IPS-18a (cell line): Measurements from ENCODE around the gene PLCB4.

Experiments
- H3K27ac ChIP-seq: one replicate; pipeline ENCODE4 v1.5.1; 2013; ENCODE audit warnings: low read length
- H3K27me3 ChIP-seq: one replicate; pipeline ENCODE4 v1.6.1; 2013; ENCODE audit warnings: mild to moderate bottlenecking, low read length; ENCODE audit not compliant: control insufficient read depth, insufficient read depth
- H3K36me3 ChIP-seq: one replicate; pipeline ENCODE4 v1.6.1; 2013; ENCODE audit warnings: low read depth, low read length; ENCODE audit not compliant: control insufficient read depth
- H3K4me1 ChIP-seq: one replicate; pipeline ENCODE4 v1.6.1; 2013; ENCODE audit warnings: low read depth, low read length; ENCODE audit not compliant: control insufficient read depth
- H3K4me3 ChIP-seq: one replicate; pipeline ENCODE4 v1.5.1; 2013; ENCODE audit warnings: low read length
- H3K9ac ChIP-seq: one replicate; pipeline ENCODE4 v1.6.1; 2013; ENCODE audit warnings: mild to moderate bottlenecking, low read length, moderate library complexity
- H3K9me3 ChIP-seq: one replicate; pipeline ENCODE4 v1.6.1; 2013; ENCODE audit warnings: low read depth, low read length; ENCODE audit not compliant: control insufficient read depth

PLCB4 gene

DNA sequence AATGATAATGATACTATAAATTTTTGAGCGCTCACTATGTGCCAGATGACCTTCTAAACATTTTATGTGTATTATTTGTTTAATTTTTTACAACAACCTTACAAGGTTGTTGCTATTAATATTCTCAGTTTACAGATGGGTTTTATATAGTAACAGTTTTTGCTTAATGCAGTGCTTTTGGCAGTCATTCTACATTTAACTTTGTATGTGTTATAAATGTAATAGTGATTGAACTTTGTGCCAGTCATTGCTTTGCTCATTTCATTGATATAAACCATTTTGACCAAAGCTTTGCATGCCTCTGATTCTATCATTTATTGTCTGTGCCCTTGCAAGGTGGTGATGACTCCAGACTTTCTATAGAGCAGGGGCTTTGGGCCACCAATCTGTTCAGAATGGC lies 239.2 kb downstream of the PLCB4 start:
- Histone ChIP-seq H3K36me3 (no peaks in the 10 kb centered on the region), H3K9me3 (no peaks in the 10 kb centered on the region), H3K27me3 (no peaks in the 10 kb centered on the region), H3K27ac (no peak overlapping the region), H3K4me1 (peaks cover 4% of the 10 kb centered on the region), H3K9ac (no peak overlapping the region), H3K4me3 (no peak overlapping the region)

DNA sequence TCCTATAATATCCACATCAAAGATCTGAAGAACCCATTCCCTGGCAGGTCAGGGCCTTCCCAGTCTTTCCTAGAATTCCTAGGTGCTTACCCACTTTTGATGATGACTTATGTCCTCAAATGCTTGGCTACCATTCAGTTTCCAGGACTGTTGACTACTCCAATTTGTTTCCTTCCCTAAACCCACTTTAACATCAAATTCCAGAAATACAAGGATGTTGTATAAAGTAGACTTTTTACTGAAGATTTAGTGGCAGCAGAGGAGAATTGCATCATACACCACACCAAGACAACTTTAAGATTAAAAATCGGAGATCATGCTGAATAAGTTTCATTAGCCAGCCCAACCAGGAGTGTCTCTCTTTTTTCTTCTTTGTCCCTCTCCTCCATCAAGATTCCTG lies 242.2 kb downstream of the PLCB4 start:
- no peaks in the 10 kb centered on the region for H3K9me3 ChIP-seq
- no peak overlapping the region for H3K9ac ChIP-seq
- H3K36me3 ChIP-seq: no peaks in the 10 kb centered on the region
- H3K27ac ChIP-seq: no peak overlapping the region
- H3K4me1 ChIP-seq: peaks cover 4% of the 10 kb centered on the region
- no peaks in the 10 kb centered on the region for H3K27me3 ChIP-seq
- no peak overlapping the region for H3K4me3 ChIP-seq

DNA sequence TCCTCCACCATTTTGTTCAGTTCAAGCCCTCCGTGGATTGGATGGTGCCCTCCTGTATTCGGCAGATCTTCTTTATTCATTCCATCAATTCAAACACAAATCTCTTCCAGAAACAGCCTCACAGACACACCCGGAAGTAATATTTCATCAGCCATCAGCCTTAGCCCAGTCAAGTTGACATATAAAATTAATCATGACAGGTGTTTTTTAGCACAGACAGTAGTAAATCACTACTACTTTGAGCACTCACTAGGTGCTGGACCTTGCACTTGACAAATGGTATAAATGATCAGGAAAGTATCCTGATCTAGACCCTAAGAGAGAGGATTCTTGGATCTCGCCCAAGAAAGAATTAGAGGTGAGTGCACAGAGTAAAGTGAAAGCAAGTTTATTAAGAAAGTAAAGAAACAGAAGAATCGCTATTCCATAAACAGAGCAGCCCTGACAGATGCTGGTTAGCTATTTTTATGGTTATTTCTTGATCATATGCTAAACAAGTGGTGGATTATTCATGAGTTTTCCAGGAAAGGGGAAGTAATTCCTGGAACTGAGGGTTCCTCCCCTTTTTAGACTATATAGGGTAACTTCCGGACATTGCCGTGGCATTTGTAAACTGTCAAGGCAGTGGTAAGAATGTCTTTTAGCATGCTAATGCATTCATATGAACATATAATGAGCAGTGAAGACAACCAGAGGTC lies 250.9 kb downstream of the PLCB4 start:
- H3K9ac ChIP-seq: no peak overlapping the region
- no peaks in the 10 kb centered on the region for H3K36me3 ChIP-seq
- no peak overlapping the region for H3K4me3 ChIP-seq
- no peak overlapping the region for H3K27ac ChIP-seq
- H3K9me3 ChIP-seq: no peaks in the 10 kb centered on the region
- H3K27me3 ChIP-seq: no peaks in the 10 kb centered on the region
- H3K4me1 ChIP-seq: no peaks in the 10 kb centered on the region

- H3K27ac ChIP-seq: no peak overlapping the region
- H3K9ac ChIP-seq: no peak overlapping the region
- no peaks in the 10 kb centered on the region for H3K27me3 ChIP-seq
- H3K4me3 ChIP-seq: no peak overlapping the region
- no peaks in the 10 kb centered on the region for H3K36me3 ChIP-seq
- H3K9me3 ChIP-seq: no peaks in the 10 kb centered on the region
- H3K4me1 ChIP-seq: no peaks in the 10 kb centered on the region
Measured at GRCh38 chr20:9321007-9321406, 252.1 kb downstream of the PLCB4 start.

- Histone ChIP-seq H3K4me3 (no peak overlapping the region), H3K4me1 (no peaks in the 10 kb centered on the region), H3K27ac (no peak overlapping the region), H3K36me3 (no peaks in the 10 kb centered on the region), H3K9ac (no peak overlapping the region), H3K9me3 (no peaks in the 10 kb centered on the region), H3K27me3 (no peaks in the 10 kb centered on the region)
Measured at GRCh38 chr20:9322661-9323060, 253.8 kb downstream of the PLCB4 start.

DNA sequence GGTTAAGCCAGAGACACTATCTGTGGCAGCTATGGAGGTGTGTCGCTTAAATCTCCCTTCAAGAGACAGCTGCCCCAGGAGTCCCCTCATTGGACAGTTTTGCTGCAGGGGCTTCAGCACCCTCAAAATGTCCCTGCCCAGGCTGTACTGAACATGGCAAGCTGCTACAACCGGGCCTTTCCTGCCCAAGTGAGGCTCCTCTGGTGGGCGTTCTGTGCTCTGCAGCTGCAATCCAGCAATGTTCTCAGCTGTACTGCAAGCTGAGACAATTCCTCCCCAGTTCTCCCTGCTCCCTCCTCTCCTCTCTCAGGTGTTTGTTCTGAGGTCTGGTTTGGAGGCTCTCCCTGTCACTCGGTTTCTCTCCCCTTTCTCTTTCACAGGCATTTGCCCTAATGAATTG lies 254.7 kb downstream of the PLCB4 start:
- H3K9ac ChIP-seq: no peak overlapping the region
- no peaks in the 10 kb centered on the region for H3K9me3 ChIP-seq
- no peaks in the 10 kb centered on the region for H3K36me3 ChIP-seq
- H3K4me1 ChIP-seq: no peaks in the 10 kb centered on the region
- H3K4me3 ChIP-seq: no peak overlapping the region
- H3K27ac ChIP-seq: no peak overlapping the region
- no peaks in the 10 kb centered on the region for H3K27me3 ChIP-seq

GRCh38 chr20:9329355-9330101 lies 260.6 kb downstream of the PLCB4 start:
- Histone ChIP-seq H3K27me3 (no peaks in the 10 kb centered on the region), H3K4me3 (no peak overlapping the region), H3K9me3 (no peaks in the 10 kb centered on the region), H3K4me1 (peaks cover 19% of the 10 kb centered on the region), H3K9ac (no peak overlapping the region), H3K27ac (no peak overlapping the region), H3K36me3 (no peaks in the 10 kb centered on the region)

DNA sequence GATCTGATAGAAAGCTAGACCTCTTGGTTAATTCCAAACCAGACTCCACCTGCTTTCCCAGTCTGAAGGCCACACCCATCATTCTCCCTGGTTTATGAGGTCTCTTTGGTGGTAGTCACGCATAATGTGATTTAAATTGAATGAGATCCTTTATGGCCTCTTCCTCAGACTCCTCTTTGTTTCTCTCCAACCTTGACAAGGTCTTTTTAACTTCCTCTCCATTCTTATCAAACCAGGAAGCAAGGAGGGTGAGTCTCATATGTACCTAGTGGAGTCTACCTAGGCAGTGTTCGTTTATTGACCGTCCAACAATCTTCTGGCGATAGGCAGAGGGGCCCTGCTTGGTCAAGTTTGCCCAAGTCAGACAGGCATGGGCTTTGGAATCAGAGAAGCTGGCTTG lies 261.3 kb downstream of the PLCB4 start:
- no peaks in the 10 kb centered on the region for H3K36me3 ChIP-seq
- no peak overlapping the region for H3K4me3 ChIP-seq
- no peak overlapping the region for H3K27ac ChIP-seq
- no peak overlapping the region for H3K9ac ChIP-seq
- H3K9me3 ChIP-seq: no peaks in the 10 kb centered on the region
- H3K27me3 ChIP-seq: no peaks in the 10 kb centered on the region
- H3K4me1 ChIP-seq: peaks cover 19% of the 10 kb centered on the region

- no peaks in the 10 kb centered on the region for H3K36me3 ChIP-seq
- H3K9me3 ChIP-seq: no peaks in the 10 kb centered on the region
- H3K4me1 ChIP-seq: peaks cover 19% of the 10 kb centered on the region
- H3K4me3 ChIP-seq: no peak overlapping the region
- no peak overlapping the region for H3K27ac ChIP-seq
- H3K9ac ChIP-seq: no peak overlapping the region
- no peaks in the 10 kb centered on the region for H3K27me3 ChIP-seq
Measured at GRCh38 chr20:9331707-9332435, 263.0 kb downstream of the PLCB4 start.

DNA sequence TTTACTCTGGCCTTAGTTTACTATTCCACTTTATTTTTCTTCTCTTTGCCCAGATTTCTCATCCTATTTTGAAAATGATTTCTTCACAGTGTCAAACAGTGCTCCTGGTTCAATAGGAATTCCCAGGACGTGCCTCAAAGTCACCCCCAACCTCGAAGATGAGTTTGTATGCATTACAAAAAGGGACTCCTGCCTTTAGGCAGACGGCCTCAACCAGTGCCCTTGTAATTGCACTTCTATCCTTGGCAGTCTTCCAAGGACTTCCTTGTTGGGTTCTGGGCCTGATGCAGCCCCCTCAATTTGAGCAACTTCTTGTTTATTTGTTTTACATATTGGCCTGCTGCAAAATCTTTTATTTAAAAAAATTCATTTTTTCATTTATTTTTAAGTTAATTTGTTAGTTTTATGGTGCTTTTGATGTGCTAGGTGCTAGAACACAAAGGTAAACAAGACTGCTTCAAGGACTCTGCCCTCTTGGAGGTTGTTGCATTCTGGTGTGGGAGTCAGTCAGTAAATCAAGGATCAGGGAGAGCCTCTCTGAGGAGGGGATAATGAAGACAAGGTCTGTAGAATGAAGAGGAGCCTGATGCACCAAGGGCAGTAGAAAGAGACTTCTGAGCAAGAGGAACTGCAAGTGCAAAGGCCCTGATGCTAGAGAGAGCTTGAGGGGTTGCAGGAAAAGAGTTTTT lies 264.0 kb downstream of the PLCB4 start:
- peaks cover 19% of the 10 kb centered on the region for H3K4me1 ChIP-seq
- no peak overlapping the region for H3K27ac ChIP-seq
- H3K9ac ChIP-seq: no peak overlapping the region
- no peak overlapping the region for H3K4me3 ChIP-seq
- H3K9me3 ChIP-seq: no peaks in the 10 kb centered on the region
- H3K27me3 ChIP-seq: no peaks in the 10 kb centered on the region
- H3K36me3 ChIP-seq: no peaks in the 10 kb centered on the region

GRCh38 chr20:9334866-9335265 lies 266.0 kb downstream of the PLCB4 start:
- H3K4me3 ChIP-seq: no peak overlapping the region
- H3K27ac ChIP-seq: no peak overlapping the region
- no peaks in the 10 kb centered on the region for H3K36me3 ChIP-seq
- no peak overlapping the region for H3K9ac ChIP-seq
- no peaks in the 10 kb centered on the region for H3K9me3 ChIP-seq
- peaks cover 19% of the 10 kb centered on the region for H3K4me1 ChIP-seq
- no peaks in the 10 kb centered on the region for H3K27me3 ChIP-seq
